NCI-H524 (cell line): Measurements from ENCODE around the gene PHACTR3.

ENCODE experiments used
- DNase-seq, 2 experiments: peaks; one replicate each; lab custom pipeline; 2025; lab: John Stamatoyannopoulos, UW

PHACTR3 gene

DNA sequence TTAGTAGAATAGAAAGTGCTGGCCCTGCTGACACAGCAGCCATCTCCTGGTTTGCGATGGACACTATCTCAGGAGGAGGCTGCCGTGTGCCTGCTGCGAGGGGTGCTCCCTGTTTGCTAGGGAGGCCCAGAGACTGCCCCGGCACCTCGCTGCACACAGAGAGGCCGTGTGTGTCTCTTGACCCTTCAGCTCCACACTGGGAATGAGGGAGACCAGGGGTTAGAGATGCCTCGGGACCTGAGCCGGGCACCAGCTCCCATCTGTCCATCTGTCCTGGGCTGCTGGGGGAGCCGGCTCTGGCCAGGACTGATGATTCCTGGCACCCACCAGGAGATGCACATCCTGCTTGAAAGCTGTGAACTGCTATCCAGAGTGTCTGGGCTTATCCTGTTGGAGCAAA, 18.2 kb downstream of the PHACTR3 start:
- DNase-seq, result no peak

DNA sequence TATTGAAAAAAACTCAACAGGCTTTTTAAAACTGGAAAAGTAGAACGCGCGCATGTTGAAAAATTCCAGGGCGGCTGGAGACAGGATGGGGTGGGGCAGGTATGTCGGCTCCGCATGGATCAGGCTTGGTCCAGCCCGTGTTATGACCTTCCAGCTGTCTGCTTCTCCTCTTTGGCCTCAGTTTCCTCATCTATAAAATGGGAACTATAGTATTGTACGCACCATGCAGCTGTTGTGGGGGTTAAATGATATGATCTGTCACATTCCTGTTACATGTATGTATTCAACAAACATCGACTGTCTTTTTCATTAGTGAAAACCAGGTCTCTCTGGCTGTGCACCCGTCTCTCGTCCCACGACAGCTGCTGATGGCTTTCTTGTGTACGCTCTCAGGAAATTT, 18.8 kb downstream of the PHACTR3 start:
- no peak for DNase-seq

DNA sequence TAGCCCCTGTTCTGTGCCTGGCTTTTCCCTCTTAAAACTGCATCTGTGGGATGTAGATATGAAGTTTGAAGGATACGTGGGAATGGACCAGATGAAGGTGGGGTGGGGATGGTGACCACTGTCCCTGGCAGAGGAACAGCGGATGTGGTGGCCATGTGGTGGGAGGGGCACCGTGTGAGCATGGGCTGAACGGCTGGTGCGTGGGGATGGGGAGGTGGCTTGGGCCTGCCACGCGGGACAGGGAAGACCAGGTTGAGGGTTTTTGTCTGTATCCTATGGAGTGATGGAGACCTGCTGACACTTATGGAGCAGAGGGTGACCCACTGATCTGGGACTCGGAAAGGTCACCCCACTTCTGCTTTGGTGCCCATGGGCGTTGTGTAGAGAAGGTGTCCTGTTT, 19.2 kb downstream of the PHACTR3 start:
- DNase-seq, result no peak

DNA sequence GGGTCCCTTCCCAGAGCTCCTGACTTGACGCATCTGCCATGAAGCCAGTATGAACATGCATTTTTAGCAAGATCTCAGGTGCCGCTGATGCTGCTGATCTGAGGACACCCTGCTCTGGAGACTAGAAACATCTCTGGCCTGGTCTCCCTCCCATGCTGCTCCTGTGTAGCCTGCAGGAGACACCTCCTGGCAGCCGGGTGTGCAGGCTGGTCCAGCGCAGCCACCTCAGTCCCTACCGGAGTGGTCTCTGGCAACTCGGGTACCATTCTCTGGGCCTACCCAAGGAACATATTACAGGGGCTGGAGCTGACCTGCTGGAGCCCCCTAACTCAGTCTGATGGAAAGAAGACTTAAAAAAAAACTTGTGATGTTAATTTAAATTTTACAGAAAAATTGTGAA, 20.1 kb downstream of the PHACTR3 start:
- no peak for DNase-seq

DNA sequence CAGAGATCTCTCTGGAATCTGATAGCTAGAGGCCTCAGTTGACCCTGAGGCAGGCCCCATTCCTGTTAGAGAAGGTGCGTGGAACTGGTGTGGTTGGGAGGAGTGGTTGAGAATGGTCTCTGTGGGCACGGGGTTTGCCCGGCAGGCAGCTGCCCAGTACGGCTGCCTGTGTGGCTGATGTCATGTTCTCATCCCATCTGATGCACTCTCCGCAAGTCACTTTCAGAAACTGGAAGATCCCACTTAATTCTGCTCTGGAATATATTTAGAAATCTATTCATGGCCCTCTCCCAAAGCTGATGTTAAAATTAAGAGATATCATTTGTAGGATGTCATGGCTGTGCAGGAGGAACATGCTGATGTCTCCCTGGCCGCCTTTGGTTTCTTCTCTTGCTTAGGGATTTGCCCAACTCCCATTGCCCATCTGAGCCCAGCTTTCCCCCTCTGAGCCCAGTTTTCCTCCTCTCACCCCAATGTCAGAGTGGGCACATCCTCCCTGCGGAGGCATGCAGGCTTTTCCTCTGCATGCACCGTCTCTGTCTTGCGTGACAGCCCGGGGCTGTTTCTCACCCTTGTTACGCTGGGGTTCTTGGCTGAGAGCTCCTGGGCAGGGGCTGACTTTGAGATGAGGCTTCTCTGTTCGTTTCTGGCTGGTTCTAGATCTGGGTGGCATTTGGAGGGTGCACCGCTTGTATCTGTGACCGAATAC, 21.0 kb downstream of the PHACTR3 start:
- DNase-seq, result no peak

DNA sequence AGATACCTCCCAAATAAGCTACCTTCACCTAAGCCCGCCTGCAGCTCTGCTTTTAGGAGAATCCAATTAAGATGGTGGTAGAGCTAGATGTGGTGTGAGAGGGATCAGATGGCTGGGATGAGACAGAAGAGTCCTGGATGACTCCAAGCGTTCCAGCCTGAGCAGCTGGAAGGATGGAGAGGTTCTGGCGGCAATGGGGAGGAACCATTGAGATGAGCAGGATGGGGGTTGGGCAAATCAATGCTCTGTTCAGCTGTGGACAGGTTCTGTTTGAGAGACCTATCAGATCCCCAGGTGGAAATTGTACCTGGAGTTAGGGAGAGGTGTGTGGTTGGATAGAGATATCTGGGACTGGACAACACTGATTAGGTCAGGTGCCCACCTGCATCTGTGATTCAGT, 23.0 kb downstream of the PHACTR3 start:
- DNase-seq, result no peak

DNA sequence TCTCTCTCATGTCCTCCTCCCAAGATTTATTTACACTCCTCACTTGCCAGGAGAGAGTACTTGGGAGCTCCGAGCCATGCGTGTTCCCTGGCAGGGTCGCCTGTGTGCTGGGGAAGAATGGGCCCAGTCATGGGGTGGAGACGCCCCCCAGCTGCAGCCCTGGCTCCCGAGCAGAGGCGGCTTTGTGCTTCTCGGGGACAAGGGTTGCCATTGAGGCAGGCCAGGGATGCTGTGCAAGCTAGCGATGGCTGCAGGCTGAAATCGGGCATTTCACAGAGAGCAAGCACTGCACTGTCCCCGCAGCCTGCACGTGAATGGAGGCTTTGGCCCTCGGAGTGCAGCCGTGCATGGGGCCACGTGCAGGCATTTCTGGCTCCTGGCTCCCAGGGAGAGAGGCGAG, 23.8 kb downstream of the PHACTR3 start:
- no peak for DNase-seq

DNA sequence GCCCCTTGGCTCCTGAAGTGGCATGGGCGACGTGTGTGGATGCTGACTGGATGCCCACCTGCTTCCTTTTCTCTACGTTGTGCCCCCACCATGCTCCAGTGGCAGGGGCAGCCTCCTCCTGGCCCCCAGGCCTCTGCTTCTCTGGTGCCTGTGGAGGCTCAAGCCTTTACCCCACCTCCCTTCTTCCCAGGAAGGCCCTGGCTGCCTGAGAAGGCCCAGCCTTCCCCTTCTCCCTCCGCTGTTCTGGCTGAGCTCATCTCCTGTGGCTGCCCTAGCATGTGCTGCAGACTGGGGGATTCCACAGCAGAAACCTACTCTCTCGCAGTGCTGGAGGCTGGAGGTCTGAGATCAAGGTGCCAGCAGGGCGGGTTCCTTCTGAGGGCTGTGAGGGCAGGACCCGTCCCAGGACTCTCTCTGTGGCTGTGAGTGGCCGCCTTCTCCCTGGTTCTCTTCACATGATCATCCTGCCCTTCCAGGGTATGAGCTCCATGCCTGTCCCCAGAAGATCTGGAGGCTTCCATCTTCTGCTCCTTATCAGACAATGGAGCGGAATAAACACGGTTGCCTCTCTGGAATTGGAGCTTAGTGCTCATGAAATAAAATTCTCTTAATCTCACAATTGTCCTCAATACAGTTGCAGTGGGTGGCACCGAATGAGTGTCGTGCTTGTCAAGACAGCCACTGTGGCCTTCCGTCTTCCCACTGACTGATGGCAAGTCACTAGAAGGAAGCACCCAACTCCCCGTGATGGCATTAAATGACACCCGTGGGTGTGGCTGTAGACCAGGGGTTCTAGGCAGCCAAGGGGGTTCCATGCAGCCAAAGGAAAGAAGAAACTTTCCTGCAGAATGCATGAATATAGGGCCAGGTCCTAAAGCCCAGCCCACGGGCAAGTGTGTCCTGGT, 25.1 kb downstream of the PHACTR3 start:
- DNase-seq, result no peak

DNA sequence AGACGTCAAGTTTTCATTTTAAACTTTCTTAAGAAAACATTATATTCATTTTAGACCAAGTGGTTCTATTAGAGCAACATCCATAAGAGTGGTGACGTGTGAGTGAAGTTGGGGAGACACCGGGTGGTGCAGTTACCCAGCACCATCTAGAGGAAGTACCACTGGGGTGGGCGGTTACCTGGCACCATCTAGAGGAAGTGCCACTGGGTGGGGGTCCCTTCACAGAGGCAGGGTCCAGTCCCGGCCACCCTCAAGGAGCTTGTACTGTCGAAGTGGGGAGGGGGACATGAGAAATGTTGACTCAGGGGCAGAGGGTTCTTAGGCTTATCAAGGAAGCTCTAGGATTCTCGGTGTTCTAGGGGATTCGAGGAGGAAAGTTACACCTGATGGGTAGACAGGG, 26.2 kb downstream of the PHACTR3 start:
- DNase-seq, result no peak

DNA sequence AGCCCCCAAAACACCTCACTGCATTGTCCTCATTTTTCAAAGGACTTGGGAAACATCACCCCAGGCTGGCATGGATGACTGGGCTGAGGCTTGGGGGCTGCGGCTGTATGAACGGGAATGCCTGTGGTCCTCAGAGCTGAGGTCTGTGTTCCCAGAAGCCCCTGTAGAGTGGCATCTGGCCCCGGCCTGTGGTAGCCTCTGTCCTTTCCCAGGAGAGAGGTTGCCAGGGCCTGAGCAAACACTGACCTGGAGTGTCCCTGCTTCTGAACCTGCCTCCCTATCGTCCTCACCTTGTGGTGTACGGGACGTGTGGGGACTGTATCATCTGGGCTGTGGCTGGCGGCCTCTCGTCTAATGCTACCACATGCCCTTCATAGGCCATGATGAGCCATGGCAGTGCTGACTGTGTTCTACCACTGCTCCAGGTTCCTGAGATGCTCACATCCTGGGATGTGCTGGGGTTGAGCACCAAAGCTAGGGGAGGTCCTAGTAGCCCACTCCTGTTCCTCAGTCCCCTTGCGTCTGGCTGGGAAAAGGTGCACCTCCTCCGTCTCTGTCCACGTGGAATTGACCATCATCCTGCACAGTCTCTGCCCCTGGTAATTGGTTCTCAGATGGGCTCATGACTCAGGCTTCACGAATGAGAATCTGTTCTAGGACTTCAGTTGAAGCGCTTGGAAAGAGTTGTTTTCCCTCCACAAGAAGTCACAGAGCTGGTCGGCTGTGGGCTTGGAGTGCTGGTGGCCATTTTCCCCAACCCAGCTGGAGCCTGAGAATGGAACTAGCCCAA, 27.6 kb downstream of the PHACTR3 start:
- DNase-seq, result no peak

DNA sequence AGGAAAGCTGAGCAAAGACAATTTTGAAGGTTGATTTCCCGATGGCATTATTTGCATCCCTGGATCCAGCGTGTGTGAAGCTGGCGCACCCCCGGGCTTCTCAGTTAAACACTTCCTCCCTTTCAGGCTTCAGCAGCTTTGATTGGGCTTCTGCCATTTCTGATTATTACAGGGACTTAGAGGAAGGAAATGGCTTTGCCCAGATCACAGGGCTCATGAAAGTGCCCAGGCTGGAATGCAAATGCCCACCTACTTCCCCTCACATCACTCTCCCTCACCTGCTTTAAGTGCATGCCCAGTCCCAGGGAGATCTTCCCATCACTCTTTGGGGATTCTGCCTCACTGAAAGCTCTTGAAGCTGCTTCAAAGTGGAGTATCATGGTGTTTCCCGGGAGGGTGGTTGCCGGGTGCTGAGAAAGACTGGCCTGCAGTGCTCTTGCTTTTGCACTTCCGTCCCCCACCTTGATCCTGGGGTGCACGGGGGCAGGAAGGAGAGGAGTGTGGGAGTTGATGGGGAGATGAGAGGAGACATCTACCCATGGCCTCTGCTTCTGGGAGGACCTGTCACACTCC, 28.3 kb downstream of the PHACTR3 start:
- DNase-seq, result no peak

DNA sequence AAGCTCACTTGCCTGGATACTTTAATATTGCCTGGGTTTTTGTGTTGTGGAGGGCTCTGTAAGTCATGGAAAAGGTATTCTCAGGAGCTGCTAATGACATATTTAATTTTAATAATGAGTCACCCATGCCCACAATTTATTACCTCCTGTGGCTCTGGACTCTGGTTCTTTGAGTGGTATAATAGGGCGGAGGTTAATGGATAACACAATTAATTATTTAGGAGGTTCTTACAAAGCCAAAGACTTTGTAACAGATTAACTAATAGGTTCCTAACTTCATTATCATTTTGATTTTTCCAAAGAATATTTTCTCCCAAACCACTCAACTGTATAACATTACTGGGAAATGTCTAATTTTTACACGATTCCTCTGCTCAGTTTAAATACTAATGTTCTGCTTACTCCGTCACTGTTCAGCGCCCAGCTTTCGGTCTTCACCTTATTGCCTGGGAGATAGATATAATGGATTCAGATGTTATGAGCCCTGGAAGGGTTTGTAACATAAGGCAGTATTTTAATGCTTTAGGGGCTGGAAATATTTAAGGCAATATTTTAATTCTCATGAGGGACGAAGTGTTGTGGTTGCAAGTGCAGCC, 29.4 kb downstream of the PHACTR3 start:
- DNase-seq, result no peak

DNA sequence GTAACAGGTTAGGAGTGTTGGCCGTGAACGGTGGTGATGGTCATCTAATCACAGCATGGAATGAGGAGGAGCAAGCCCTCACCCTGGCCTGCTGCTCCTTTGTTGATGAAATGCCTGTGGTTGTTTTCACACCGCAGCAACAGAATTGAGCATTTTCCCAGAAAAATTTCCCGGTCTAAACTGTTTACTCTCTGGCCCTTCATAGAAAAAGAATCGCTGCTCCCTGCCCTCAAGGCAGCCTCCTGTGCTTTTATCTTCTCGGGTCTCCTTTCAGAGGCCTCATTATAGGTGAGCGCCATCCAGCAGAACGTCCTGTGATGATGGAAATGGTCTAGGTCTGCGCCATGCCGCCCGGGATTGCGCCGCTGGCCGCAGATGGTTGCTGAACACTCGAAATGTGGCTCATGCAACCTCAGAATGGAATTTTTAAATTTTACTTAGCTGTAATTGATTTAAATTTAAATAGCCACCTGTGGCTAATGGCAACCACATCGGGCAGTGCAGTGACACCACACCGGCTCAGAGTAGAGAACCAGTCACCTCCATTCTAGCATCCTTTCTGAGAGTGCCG, 30.2 kb downstream of the PHACTR3 start:
- no peak for DNase-seq

DNA sequence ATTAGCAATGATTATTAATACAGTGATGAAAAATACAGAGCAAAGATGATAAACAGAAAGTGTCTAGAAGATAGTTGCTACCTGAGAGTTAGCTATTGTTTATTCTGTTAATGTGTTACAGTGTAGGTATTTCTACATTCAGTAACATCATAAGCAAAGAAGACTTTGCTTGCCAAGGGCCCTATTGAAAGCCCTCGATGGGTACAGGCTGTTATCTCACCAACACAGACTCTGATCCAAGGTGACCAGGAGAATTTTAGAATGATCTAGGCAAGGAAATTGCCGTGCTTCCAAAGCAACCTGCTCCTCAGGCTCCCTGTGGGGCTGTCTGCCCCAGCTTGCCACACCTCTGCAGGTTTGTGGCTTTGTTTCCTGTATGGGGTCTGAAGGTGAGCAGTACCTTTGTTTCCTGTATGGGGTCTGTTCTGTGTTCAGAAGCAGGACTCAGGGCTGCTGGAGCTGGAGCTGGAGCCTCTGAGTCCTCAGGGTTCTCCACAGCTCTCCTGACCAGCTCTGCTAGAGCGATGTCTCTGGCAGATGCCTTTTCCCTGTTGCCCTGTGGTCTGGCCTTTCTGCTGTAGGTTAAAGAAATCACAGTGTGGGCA, 32.5 kb downstream of the PHACTR3 start:
- DNase-seq, result no peak

DNA sequence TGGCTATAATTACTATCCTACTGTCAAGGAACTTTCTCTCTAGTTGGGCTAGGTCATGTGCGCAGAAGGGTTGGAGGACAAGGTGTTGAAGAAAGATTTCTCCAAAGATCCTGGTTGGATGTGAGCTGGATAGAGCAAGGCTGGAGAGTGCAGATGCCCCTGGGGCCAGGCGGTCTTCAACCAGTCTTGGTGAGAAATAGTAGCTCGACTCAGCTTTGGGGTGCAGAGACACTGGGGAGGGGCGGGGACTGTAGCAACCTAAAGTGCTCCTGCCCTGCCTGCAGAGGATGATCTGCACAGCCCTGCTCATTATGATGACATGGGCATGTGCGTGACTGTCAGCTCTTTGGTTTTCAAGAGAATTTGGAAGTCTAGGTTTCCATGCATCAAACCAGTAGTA, 35.9 kb downstream of the PHACTR3 start:
- DNase-seq, result no peak

DNA sequence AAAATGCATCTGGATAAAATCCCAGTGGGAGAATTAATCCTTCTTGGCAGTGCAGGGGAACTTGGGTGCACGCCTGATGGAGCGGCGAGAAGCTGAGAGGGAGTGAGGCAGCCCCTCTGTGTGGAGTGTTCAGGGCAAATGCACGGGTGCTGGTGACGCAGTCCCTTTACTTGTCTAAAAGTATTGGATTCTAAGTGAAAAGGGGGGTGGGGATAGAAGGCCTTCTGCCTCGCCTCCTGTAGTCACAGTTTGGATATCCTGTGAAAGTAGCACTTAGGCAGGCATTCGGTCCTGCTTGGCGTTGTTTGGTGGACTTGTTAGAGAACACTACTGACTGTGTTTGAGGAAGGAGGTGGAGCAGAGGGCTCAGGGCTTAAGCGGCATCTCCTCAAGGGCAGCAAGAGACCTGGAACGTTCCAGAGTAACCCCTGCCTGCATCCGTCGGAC, 39.3 kb downstream of the PHACTR3 start:
- peak in 1 of 2 experiments; percentile 10 for DNase-seq

DNA sequence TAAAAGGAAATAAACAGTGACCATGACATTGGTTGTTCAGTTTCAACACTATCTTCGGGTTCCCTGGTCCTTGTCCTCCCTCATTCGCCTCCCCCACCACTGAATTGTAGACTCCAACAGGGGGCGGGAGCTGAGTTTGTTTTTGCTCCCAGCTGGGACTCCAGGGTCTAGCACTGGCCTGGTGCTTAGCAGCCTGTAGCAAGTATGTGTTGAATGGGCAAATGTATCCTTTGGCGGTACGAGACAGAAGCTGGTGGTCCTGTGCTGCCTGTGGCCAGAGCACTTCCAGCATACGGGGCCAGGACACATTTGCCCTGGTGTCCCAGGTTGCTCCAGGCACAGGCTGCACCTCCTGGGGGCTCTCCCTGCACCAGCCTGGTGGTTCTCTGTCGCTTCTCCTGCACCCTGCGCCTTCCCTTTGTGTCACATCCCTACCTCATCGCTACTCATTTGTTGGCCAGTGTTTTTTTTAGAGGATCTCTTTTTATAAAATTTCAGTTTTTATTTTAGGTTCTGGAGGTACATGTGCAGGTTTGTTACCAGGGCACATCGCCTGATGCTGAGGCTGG, 40.1 kb downstream of the PHACTR3 start:
- no peak for DNase-seq

DNA sequence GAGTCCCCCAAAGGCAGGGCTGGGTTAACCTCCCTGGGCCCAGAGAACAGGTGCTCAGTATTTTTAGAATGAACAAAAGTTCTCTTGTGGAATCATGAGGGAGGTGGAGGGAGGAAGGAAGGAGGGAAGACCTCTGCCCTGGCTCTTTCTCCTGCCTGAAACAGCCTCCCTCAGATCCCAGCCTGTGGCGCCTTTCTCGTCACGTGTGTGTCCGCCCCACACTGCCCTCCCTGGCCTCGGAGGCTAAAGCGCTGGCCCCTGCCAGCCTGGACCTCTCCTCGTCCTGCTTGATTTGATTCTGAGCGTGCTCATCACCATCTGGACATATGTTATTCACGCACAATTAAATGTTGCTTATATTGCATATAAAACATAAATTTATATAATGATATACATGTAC, 40.9 kb downstream of the PHACTR3 start:
- no peak for DNase-seq

DNA sequence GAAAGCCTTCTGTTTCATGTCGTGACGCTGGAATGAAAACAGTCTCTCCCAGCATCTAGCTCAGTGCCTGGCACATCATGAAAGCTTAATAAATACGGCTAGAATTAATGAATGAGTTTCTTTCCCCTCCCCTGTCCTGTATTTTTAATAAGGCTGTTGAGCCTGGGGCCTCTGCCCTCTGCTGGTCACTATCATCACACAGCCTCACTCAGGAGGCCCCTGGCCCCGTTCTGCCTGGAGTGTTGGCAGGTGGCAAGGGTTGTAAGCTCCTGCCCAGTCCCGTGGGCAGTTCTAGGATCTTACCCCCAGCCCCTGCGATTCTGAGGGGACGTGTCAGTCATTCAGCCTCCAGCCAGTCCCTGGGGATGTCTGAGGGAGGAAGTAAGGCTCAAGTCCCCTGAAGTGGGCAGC, 41.4 kb downstream of the PHACTR3 start:
- DNase-seq, result peak; percentile 67 to 84

DNA sequence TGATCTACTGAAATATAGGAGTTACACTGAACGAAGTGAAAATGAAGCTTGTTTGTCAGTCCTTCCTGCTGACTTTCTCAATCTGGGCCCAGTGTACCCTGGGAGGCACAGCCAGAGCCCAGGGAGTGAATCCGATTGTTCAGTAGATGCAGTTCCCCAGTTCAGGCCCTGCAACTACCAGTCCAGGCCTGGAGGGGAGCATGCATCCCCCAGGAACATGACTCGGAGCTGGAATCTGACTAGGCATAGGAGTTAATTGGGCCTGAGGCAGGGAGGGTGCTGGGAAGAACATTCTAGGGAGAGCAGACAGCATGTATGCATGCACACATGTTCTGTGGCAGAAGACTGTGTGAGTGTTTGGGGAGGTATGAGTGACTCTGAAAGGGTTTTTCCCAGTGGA, 42.1 kb downstream of the PHACTR3 start:
- DNase-seq, result no peak

DNA sequence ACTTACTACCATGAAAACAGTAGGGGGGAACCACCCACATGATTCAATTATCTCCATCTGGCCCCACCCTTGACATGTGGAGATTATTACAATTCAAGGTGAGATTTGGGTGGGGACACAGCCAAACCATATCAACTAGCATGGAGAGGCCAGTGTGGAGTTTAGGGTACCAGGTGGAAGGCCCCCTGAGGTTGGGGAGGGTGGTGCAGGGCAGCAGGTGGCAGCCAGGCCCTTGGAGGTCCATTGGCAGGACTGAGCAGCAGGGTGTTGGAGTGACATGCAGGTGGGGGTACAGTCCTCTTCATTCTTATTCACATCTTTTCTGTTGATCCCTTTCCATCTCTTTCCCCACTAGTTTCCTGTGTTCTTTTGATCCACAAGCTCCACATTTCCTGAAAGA, 42.9 kb downstream of the PHACTR3 start:
- no peak for DNase-seq
